GM18907 (cell line): ENCODE measurements around the gene ACOT9.
"Not testable (repeated sequence)": the region's sequence is repeated elsewhere in the genome, so short reads cannot be mapped to it uniquely, and the experiment has no call there.

ENCODE experiments used
- ATAC-seq: cut with Tn5 transposase; IDR thresholded peaks from one replicate; pipeline ENCODE4 v1.9.1; 2021; ENCODE audit warnings: mild to moderate bottlenecking, moderate library complexity; ENCODE audit not compliant: unreplicated experiment

The ACOT9 gene

GRCh38 chrX:23742697-23743622 is at the start of gene ACOT9:
ACOT9 (minus strand) TSS chrX:23743276; CDS start chrX:23743144, 132 bp downstream.
- ATAC-seq = peak; percentile 91

DNA sequence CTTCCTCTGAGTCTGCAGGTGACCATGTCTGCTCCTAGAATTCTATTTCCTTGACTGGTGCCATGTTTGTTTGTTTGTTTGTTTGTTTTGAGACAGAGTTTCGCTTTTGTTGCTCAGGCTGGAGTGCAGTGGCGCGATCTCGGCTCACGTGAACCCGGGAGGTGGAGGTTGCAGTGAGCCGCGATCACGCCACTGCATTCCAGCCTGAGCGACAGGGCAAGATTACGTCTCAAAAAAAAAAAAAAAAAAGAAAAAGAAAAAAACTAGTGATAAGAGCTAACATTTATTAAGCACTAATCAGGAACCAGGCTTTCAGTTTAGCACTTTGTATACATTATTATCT is 47.0 kb upstream of the ACOT9 start:
- no peak for ATAC-seq

GRCh38 chrX:23789386-23790154 is 46.5 kb upstream of the ACOT9 start:
- ATAC-seq = no peak

- ATAC-seq = no peak
Measured at GRCh38 chrX:23788946-23789345, 45.9 kb upstream of the ACOT9 start.

GRCh38 chrX:23788521-23788920 is 45.4 kb upstream of the ACOT9 start:
- ATAC-seq = peak; percentile 75

DNA sequence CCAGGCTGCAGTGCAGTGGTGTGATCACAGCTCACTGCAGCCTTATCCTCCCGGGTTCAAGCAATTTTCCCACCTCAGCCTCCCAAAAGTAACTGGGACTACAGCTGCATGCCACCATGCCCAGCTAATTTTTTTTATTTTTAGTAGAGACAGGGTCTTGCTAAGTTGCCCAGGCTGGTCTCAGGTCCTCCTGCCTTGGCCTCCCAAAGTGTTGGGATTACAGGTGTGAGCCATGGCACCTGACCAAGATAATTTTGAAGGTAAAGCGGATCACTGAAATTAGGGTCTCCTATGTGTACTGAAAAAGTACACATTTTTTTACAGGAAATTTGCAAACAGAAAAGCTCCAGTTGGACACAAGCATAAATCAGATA is 44.7 kb upstream of the ACOT9 start:
- no peak for ATAC-seq

- no peak for ATAC-seq
Measured at GRCh38 chrX:23786268-23786815, 43.3 kb upstream of the ACOT9 start.

DNA sequence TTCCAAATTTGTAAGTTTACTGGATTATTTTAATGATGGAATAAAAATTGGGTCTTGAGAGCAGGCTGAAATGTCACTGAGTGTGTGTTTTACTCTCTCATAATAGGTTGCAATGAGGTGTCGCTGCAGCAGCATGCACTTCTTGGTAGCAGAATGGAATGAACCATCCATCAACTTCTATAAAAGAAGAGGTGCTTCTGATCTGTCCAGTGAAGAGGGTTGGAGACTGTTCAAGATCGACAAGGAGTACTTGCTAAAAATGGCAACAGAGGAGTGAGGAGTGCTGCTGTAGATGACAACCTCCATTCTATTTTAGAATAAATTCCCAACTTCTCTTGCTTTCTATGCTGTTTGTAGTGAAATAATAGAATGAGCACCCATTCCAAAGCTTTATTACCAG is 42.5 kb upstream of the ACOT9 start:
- ATAC-seq = no peak

- ATAC-seq = no peak
Measured at GRCh38 chrX:23784470-23785331, 41.6 kb upstream of the ACOT9 start.

DNA sequence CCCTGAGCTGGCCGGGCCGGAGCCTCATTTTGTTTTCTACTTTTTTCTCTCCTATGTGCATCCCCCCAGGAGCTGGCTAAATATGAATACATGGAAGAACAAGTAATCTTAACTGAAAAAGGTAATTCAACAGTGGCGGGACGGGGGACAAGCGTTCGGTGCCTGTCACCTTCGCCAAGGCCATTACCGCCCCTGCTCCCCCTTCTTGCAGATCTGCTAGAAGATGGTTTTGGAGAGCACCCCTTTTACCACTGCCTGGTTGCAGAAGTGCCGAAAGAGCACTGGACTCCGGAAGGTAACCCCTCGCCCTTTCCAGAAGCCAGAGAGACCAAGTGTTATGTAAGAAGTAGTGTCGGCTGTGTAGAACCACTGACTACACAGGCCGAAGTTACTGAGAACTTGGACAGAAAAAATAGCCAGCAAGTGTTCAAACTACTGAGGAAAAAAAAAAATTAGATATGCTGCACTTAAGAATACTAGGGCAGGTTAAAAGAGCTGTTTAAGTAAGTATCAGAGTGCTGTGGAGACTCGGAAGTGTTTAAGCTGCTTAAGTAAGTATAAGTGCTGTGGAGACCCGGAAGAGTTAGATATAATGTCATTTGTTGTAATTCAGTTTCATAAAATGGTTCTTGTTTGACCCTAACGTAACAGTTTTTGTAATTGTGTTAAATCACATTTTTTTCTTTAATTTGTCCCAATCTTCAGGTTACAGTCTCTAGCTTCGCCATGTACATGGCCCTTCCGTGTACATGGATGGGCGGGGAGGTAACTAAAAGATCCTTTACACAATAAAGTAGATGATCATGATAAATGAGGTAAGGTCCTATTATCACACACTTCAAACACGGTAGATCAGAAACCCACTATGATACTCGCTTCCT is 40.8 kb upstream of the ACOT9 start:
- no peak for ATAC-seq

DNA sequence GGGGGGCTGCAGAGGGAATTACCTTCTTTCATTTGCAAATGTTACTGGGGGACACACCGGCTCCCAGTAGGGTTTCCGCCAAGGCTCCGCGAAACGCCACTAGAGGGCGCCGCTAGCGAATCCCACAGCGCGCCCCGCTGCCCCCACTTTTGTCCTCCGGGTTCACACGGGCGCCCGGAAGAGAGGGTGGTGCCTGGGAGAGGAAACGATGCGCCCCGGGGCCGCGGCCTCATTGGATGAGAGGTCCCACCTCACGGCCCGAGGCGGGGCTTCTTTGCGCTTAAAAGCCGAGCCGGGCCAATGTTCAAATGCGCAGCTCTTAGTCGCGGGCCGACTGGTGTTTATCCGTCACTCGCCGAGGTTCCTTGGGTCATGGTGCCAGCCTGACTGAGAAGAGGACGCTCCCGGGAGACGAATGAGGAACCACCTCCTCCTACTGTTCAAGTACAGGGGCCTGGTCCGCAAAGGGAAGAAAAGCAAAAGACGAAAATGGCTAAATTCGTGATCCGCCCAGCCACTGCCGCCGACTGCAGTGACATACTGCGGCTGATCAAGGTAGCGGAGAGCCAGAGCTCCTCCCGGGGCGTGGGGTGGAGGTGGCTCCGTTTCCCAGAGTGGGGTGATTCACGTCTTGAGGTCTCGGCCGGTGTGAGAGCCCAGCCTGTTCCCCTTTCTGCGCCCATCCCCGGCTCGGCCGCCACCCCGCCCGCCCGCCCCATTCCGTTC is 40.0 kb upstream of the ACOT9 start, which contains the start of gene SAT1:
TSS of gene SAT1 (plus strand) at position 311 of the 726 bp plus-strand sequence. CDS start at position 490, 179 bp downstream.
- ATAC-seq = peak; percentile 78

DNA sequence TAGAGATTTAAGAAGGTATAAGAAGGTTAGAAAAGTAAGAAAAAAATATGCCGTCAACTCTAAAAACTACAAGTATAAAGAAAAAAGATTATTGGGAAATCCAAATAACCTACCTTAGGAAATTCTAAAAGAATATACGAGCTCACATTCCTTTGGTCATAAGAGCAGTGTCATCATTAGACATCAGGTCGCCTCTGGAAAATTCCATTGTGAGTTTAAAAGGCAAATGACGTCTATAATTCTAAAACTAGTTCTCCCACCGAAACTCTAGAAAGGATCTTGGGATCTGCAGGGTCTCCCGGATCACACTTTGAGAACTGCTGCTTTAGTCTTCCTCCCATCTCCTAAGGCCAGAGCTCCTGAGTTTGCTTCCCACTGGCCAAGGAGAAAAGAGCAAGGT is 39.4 kb upstream of the ACOT9 start:
- no peak for ATAC-seq

- ATAC-seq = no peak
Measured at GRCh38 chrX:23779025-23779424, 35.9 kb upstream of the ACOT9 start.

- ATAC-seq = no peak
Measured at GRCh38 chrX:23776363-23776762, 33.3 kb upstream of the ACOT9 start.

- ATAC-seq = peak; percentile 89
Measured at GRCh38 chrX:23773601-23774175, 30.6 kb upstream of the ACOT9 start.

GRCh38 chrX:23771086-23771485 is 28.0 kb upstream of the ACOT9 start:
- ATAC-seq = not testable (repeated sequence)

DNA sequence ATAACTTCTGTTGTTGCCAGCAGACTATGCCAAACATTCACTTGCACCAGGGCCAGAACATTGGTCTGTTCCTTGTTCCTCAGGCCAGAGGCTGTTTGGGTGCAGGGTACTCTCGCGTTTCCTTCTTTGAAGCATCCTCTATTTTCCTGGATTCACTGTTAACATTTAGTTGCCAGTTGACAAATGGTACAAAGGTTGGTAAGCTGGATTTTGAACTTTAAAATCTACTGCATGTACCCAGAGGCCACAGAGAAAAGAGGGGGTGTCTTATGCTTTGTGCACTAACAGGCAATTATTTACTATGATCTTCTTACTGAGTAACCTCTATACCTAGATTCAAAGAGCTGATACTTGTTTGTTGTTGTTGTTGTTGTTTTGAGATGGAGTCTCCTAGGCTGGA is 27.1 kb upstream of the ACOT9 start:
- no peak for ATAC-seq

- no peak for ATAC-seq
Measured at GRCh38 chrX:23766650-23767551, 23.8 kb upstream of the ACOT9 start.
